ENCODE measurements around the gene SEL1L2. TPM values are rescaled to one million over a fixed set of nuclear protein-coding genes. Genes with fewer than 3 reads are reported as not detected.

SEL1L2 gene
- total RNA-seq, 1 donor from 2014 or later, result not detected

GRCh38 chr20:13960119-13960518, 30.3 kb downstream of the SEL1L2 start:
- H3K36me3 Mint-ChIP-seq (ENCODE audit: low read depth, unreplicated experiment), result no peaks in the 10 kb centered on the region
- no peaks in the 10 kb centered on the region for H3K4me1 Mint-ChIP-seq (ENCODE audit: unreplicated experiment)
- H3K9me3 Mint-ChIP-seq (ENCODE audit: unreplicated experiment), result no peaks in the 10 kb centered on the region
- TF ChIP-seq, protein P1, sequence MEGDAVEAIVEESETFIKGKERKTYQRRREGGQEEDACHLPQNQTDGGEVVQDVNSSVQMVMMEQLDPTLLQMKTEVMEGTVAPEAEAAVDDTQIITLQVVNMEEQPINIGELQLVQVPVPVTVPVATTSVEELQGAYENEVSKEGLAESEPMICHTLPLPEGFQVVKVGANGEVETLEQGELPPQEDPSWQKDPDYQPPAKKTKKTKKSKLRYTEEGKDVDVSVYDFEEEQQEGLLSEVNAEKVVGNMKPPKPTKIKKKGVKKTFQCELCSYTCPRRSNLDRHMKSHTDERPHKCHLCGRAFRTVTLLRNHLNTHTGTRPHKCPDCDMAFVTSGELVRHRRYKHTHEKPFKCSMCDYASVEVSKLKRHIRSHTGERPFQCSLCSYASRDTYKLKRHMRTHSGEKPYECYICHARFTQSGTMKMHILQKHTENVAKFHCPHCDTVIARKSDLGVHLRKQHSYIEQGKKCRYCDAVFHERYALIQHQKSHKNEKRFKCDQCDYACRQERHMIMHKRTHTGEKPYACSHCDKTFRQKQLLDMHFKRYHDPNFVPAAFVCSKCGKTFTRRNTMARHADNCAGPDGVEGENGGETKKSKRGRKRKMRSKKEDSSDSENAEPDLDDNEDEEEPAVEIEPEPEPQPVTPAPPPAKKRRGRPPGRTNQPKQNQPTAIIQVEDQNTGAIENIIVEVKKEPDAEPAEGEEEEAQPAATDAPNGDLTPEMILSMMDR (IDR thresholded peaks at IDR 0.05; ENCODE audit: unreplicated experiment), result no peak
- DNase-seq (ENCODE audit: low spot score), result no peak
- no peak overlapping the region for H3K27ac Mint-ChIP-seq (ENCODE audit: unreplicated experiment)
- H3K27me3 Mint-ChIP-seq (ENCODE audit: unreplicated experiment), result no peaks in the 10 kb centered on the region
- H3K4me3 Mint-ChIP-seq (ENCODE audit: unreplicated experiment), result no peak overlapping the region

DNA sequence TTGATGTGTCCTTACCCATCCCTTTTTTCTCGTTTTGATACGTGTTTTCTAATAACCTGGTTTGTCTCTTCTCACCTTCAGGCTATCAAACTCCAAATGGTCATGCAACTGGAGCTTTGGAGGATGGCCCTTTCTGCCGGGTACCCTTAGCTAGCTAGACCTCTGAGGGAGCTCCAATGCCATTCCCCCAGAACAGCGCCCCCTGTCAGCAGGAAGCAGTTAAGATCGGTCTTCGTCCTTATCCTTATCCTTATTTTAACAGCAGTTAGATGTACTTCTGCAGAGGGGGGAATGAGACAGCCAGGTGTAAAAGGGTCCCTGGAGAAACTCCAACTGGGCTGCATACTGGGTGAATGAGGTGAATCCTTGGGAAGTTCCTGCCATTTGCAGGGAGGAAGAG, 37.2 kb downstream of the SEL1L2 start:
- H3K4me1 Mint-ChIP-seq (ENCODE audit: unreplicated experiment), result no peaks in the 10 kb centered on the region

GRCh38 chr20:13947719-13948118, 42.7 kb downstream of the SEL1L2 start:
- Mint-ChIP-seq H3K36me3 (ENCODE audit: low read depth, unreplicated experiment) (no peaks in the 10 kb centered on the region), H3K27me3 (ENCODE audit: unreplicated experiment) (no peaks in the 10 kb centered on the region), H3K4me3 (ENCODE audit: unreplicated experiment) (no peak overlapping the region), H3K4me1 (ENCODE audit: unreplicated experiment) (no peaks in the 10 kb centered on the region), H3K27ac (ENCODE audit: unreplicated experiment) (no peak overlapping the region), H3K9me3 (ENCODE audit: unreplicated experiment) (no peaks in the 10 kb centered on the region)
- DNase-seq (ENCODE audit: low spot score), result no peak
- TF ChIP-seq, protein P1 (IDR thresholded peaks at IDR 0.05; ENCODE audit: unreplicated experiment), result no peak

More for the DNA sequence above, 37.2 kb downstream of the SEL1L2 start:
- TF ChIP-seq, protein P1 (IDR thresholded peaks at IDR 0.05; ENCODE audit: unreplicated experiment), result no peak
- Mint-ChIP-seq H3K4me3 (ENCODE audit: unreplicated experiment) (no peak overlapping the region), H3K27ac (ENCODE audit: unreplicated experiment) (no peak overlapping the region), H3K27me3 (ENCODE audit: unreplicated experiment) (no peaks in the 10 kb centered on the region), H3K36me3 (ENCODE audit: low read depth, unreplicated experiment) (no peaks in the 10 kb centered on the region), H3K9me3 (ENCODE audit: unreplicated experiment) (no peaks in the 10 kb centered on the region)
- DNase-seq (ENCODE audit: low spot score), result no peak

GRCh38 chr20:13941031-13941430, 49.4 kb downstream of the SEL1L2 start:
- Mint-ChIP-seq H3K27me3 (ENCODE audit: unreplicated experiment) (peaks cover 2% of the 10 kb centered on the region), H3K36me3 (ENCODE audit: low read depth, unreplicated experiment) (no peaks in the 10 kb centered on the region), H3K27ac (ENCODE audit: unreplicated experiment) (no peak overlapping the region), H3K4me3 (ENCODE audit: unreplicated experiment) (no peak overlapping the region), H3K9me3 (ENCODE audit: unreplicated experiment) (no peaks in the 10 kb centered on the region), H3K4me1 (ENCODE audit: unreplicated experiment) (no peaks in the 10 kb centered on the region)
- TF ChIP-seq, protein P1 (IDR thresholded peaks at IDR 0.05; ENCODE audit: unreplicated experiment), result no peak
- no peak for DNase-seq (ENCODE audit: low spot score)

- no peak for DNase-seq (ENCODE audit: low spot score)
- no peaks in the 10 kb centered on the region for H3K9me3 Mint-ChIP-seq (ENCODE audit: unreplicated experiment)
- TF ChIP-seq, protein P1 (IDR thresholded peaks at IDR 0.05; ENCODE audit: unreplicated experiment), result no peak
- H3K4me3 Mint-ChIP-seq (ENCODE audit: unreplicated experiment), result no peak overlapping the region
- no peaks in the 10 kb centered on the region for H3K4me1 Mint-ChIP-seq (ENCODE audit: unreplicated experiment)
- no peak overlapping the region for H3K27ac Mint-ChIP-seq (ENCODE audit: unreplicated experiment)
- H3K27me3 Mint-ChIP-seq (ENCODE audit: unreplicated experiment), result peaks cover 2% of the 10 kb centered on the region
- H3K36me3 Mint-ChIP-seq (ENCODE audit: low read depth, unreplicated experiment), result no peaks in the 10 kb centered on the region
Observed at GRCh38 chr20:13936781-13937576, 53.4 kb downstream of the SEL1L2 start.
